Activated T-helper 1 cell treated with Interleukin-2 at 50 U/mL for 16 hours (primary cell): Measurements from ENCODE around the gene GPATCH8.
"Not testable (repeated sequence)": the region's sequence is repeated elsewhere in the genome, so short reads cannot be mapped to it uniquely, and the experiment has no call there.

Source experiments
- DNase-seq: peaks from one replicate; pipeline ENCODE4 v3.0.0-alpha.2; 2020; ENCODE audit warnings: low read depth

The GPATCH8 gene

GRCh38 chr17:44503147-44504029 is at the start of gene GPATCH8:
Gene GPATCH8, minus strand, starts transcription at chr17:44503406. Its CDS starts 36 bp downstream, at chr17:44503370.
- peak; percentile 93 for DNase-seq

- DNase-seq = no peak
These were observed 49.2 kb upstream of the GPATCH8 start for GRCh38 chr17:44552361-44552760.

GRCh38 chr17:44549686-44550085 is 46.5 kb upstream of the GPATCH8 start:
- DNase-seq = no peak

GRCh38 chr17:44548376-44549230 is 45.4 kb upstream of the GPATCH8 start:
- DNase-seq = no peak

- no peak for DNase-seq
These were observed 44.5 kb upstream of the GPATCH8 start for GRCh38 chr17:44547625-44548267.

GRCh38 chr17:44546671-44547606 is 43.7 kb upstream of the GPATCH8 start:
- DNase-seq = no peak

GRCh38 chr17:44543905-44544523 is 40.8 kb upstream of the GPATCH8 start:
- DNase-seq = no peak

GRCh38 chr17:44543213-44543904 is 40.2 kb upstream of the GPATCH8 start:
- DNase-seq = no peak

GRCh38 chr17:44541884-44542581 is 38.8 kb upstream of the GPATCH8 start:
- no peak for DNase-seq

GRCh38 chr17:44540246-44541084 is 37.3 kb upstream of the GPATCH8 start:
- DNase-seq = no peak

GRCh38 chr17:44539673-44540072 is 36.5 kb upstream of the GPATCH8 start:
- no peak for DNase-seq

- not testable (repeated sequence) for DNase-seq
These were observed 34.7 kb upstream of the GPATCH8 start for GRCh38 chr17:44537922-44538321.

- no peak for DNase-seq
These were observed 33.1 kb upstream of the GPATCH8 start for GRCh38 chr17:44536090-44536953.

GRCh38 chr17:44533533-44534246 is 30.5 kb upstream of the GPATCH8 start:
- peak; percentile 69 for DNase-seq

- DNase-seq = no peak
These were observed 27.8 kb upstream of the GPATCH8 start for GRCh38 chr17:44530896-44531418.

- no peak for DNase-seq
These were observed 26.7 kb upstream of the GPATCH8 start for GRCh38 chr17:44529864-44530263.

- no peak for DNase-seq
These were observed 24.7 kb upstream of the GPATCH8 start for GRCh38 chr17:44527954-44528353.
